Astrocyte (in vitro differentiated cells and primary cell): ENCODE data around the gene NPHP4.

Source experiments
- CTCF ChIP-seq: IDR thresholded peaks from 2 replicates; pipeline ENCODE4 v1.5.1; 2011; ENCODE audit warnings: low read depth, mild to moderate bottlenecking, inconsistent platforms, low read length, moderate library complexity; ENCODE audit not compliant: insufficient read depth
- EZH2 ChIP-seq: IDR thresholded peaks from 2 replicates; pipeline ENCODE4 v1.6.1; 2012; ENCODE audit warnings: mild to moderate bottlenecking, low read length, inconsistent platforms; ENCODE audit not compliant: insufficient read depth

- TF ChIP-seq CTCF (no peak), EZH2 (no peak)
Measured at GRCh38 chr1:6024376-6024775, 32.2 kb upstream of the NPHP4 start.
